GM19452 (cell line): ENCODE data around the gene CDC20B.
A peak's percentile ranks its signal among the peaks of the same experiment; 100 is the strongest.

Experiments used
- ATAC-seq: cut with Tn5 transposase; IDR thresholded peaks from one replicate; pipeline ENCODE4 v1.9.1; 2021; ENCODE audit not compliant: unreplicated experiment

CDC20B gene

GRCh38 chr5:55172937-55173686 lies at the start of gene CDC20B:
CDC20B (minus strand) TSS chr5:55173177; CDS start chr5:55173000, 177 bp downstream.
- ATAC-seq, result peak; percentile 92

DNA sequence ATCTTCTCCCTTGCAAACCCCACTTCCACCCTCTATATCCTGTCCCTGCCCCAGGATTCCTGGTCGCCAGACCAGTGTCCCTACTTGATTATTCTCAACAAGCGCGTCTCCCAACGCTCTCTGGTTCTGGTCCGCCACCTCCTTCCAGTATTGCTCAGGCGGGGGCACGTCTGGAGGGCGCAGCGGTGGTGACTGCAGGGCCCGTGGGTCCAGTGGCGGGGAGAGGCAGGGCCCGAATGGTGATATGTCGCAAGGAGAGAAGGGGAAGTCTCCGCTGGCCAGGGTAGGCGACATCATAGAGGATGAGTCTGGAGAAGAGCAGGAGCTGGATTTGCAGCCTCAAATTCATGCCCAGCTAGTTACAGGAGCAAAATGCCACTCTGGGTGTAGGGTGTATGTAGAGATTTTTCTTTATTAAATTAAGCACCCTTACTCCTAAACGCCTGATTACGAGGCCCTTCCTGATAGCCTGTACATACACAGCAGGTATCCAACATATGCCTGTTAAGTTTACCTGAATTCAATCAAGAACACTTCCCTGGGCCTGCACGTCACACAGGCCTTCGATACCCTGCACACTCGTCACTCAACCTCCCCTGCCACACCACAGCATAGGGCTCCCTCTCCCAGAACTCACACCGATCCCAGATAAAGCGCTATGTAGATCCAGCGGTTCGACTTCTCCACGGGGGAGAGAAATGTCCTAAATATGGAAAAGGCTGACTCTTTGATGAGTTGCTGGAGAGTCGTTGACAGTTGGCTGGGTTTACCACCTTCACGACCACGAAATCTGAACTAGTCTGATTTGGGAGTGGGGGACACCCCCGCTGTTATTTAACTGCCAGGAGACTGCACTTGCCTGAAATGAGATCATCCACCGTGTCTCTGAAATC lies 49.4 kb upstream of the CDC20B start:
- no peak for ATAC-seq

DNA sequence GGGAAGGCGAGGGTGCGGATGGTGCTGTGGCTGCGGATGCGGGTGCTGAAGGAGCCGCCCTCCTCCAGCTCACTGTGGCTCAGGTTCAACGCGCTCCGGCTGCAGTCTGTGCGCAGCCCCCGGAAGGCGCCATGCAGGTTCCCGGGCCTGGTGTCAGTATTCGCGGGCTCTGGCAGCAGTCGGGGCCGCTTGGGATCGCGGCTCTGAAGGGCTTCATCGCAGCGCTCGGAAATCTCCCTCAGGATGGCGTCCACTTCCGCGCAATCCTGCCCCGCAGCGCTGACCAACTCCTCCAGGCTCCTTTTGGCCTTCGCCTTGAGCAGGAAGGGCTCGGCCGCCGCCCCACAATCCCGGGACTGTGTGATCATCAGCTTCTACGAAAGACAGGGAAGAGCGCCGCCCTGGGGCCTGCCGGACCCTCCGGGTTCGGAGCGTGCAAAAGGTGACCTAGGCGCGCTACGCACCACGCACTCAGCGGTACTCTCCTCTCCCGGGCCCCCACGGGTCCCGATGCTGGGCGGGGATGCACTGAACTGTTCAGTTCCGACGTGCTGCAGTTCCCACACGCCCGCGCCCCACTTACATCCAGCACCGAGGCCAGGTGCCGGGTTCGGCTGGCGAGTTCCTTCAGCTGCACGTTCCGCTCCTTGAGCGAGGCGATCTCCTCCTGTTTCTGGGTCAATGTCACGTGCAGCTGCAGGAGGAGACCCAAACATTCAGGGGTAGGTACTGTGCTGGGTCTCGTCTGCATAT lies 47.6 kb upstream of the CDC20B start:
- ATAC-seq, result no peak

- no peak for ATAC-seq
Measured at GRCh38 chr5:55219770-55220169, 46.8 kb upstream of the CDC20B start.

DNA sequence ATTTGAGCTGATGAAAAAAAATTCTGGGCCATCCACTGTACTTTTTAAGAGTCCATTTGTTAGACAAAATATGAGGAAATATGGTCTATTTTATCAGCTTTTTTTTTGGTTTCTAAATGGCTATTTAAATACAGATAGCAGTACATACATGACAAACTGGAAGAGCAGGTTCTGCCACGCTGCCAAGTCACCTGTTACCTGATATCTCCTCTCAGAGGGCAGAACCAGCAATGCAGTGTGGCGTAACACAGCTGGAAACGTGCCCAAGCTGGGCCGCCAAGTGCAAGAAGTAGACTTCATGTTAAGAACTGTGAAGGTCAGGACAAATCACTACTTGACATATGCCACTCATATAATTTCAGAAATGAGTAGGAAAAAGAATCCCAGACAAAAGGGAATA lies 46.0 kb upstream of the CDC20B start:
- ATAC-seq, result no peak

- no peak for ATAC-seq
Measured at GRCh38 chr5:55211184-55211874, 38.4 kb upstream of the CDC20B start.

DNA sequence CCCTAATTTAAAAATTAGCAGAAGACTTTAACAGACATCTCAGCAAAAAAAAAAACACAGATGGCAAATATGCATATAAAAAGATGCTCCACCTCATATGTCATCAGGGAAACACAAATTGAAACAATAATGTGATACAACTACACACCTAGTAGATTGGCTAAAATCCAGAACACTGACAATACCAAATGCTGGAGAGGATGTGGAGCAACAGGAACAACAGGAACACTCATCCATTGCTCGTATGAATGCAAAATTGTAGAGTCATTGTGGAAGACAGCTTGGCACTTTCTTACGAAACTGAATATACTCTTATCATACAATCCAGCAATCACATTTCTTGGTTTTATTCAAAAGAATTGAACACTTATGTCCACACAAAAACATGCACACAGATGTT lies 32.0 kb upstream of the CDC20B start:
- ATAC-seq, result no peak

DNA sequence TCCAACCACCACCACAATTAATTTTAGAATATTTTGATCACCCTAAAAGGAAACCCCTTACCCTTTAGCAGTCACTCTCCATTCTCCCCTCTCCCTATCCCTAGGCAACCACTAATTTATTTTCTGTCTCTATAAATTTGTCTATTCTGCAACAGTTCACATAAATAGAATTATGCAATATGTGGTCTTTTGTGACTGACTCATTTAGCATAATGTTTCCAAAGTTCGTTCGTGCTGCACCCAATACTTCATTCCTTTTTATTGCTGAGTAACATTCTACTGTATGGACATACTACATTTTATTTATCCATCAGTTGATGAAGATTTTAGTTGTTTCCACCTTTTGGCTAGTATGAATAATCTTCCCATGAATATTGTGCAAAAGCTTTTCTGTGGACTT lies 18.2 kb upstream of the CDC20B start:
- ATAC-seq, result no peak

GRCh38 chr5:55188656-55189540 lies 15.9 kb upstream of the CDC20B start:
- ATAC-seq, result no peak

GRCh38 chr5:55187370-55187769 lies 14.4 kb upstream of the CDC20B start:
- no peak for ATAC-seq

GRCh38 chr5:55180016-55180415 lies 7.0 kb upstream of the CDC20B start:
- ATAC-seq, result no peak

DNA sequence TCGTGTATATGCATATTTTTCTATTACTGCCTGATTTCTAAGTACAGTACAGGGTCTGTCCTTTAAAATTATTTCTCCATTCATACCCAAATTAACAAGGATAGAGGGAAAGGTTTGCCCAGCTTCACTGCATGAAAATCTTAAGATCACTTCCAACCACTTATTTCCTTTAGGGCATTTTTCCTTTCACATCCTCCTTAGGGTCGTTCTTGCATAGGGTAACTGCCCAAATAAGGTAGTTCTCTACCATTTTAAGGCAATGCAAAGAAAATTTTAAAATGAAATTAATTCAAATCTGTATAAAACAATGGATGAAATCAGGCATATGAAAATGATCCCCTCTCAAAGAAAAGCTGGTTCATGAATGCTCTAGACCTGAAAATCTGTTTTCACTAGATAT lies 4.1 kb upstream of the CDC20B start:
- no peak for ATAC-seq

DNA sequence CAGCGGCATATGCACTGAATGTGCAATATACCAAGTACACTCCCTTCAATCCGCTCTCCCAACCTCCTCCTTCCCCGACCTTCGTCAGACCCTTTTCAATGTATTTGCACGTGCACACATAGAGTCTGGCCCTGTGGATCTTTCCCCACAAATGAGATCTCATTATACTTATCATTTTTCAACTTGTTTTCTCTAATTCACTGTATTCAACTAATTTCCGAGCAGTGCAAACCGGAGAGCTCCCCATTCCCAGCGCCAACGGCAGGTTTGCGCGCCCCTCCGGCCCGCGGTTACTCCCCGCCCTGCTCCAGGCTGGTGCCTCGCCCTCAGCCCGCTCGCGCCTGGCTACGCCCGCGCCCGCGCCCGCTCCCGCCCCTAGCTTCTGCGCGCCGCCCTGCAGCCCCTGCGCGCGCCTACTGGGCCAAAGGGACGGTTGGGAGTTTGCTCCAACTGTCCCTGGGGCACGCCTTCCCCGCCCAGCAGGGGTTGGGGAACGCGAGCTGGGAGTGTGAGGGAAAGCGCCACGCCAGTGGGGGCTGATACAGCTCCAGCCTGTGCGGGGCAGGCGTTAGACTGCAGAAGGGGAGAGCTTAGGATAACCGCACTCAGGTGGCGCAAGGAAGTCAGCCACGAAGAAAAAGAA lies 3.3 kb upstream of the CDC20B start:
- ATAC-seq, result no peak

GRCh38 chr5:55175781-55176175 lies 2.8 kb upstream of the CDC20B start:
- ATAC-seq, result no peak

DNA sequence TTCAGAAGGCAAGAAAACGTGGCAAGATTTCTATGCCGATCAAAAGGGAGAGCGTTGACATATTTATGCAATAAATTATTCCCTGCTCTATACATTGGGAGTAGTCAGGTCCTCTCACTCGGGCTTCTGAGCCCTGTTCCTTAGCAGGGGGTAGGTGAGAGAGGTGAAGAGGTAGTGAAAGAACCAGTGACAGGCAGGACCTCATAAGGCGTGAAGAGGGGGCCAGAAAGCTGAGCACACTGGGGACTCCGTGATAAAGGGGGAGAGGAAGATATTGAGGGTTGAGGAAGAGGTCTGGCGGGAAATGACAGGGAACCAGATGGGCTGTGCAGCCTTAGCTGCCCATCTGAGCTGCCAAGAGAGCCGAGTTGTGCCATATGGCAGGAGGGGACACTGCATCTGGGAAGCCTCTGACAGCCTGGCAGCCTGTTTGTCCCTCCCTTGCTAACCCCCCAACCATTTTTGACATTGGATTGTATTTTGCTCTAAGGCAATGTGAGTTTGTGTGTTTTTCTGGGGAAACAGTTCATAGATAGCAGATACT lies 782 bp upstream of the CDC20B start:
- peak; percentile 5 for ATAC-seq

- peak; percentile 59 for ATAC-seq
Measured at GRCh38 chr5:55172051-55172899, 702 bp downstream of the CDC20B start.

- ATAC-seq, result no peak
Measured at GRCh38 chr5:55171471-55171870, 1.5 kb downstream of the CDC20B start.

- ATAC-seq, result no peak
Measured at GRCh38 chr5:55162666-55163065, 10.3 kb downstream of the CDC20B start.
